ENCODE results near the gene TDRD6. TPM values are rescaled to one million over a fixed set of nuclear protein-coding genes. Genes with fewer than 3 reads are reported as not detected.
"Not testable (repeated sequence)": the region's sequence is repeated elsewhere in the genome, so short reads cannot be mapped to it uniquely, and the experiment has no call there.

The TDRD6 gene
- total and polyA plus RNA-seq, 2 experiments from 2014 or later: 0.14 to 0.24 TPM

GRCh38 chr6:46648108-46648507 is 39.6 kb upstream of the TDRD6 start:
- ATAC-seq: not testable (repeated sequence)

GRCh38 chr6:46648869-46649492 is 38.7 kb upstream of the TDRD6 start:
- H3K4me1 ChIP-seq (ENCODE audit: insufficient read depth): peaks cover 11% of the 10 kb centered on the region
- Mint-ChIP-seq H3K9me3 (no peaks in the 10 kb centered on the region), H3K27me3 (ENCODE audit: insufficient read depth, low read depth, poor library complexity) (peaks cover 13% of the 10 kb centered on the region), H3K27ac (no peak overlapping the region), H3K4me3 (no peak overlapping the region), H3K36me3 (ENCODE audit: low read depth) (no peaks in the 10 kb centered on the region), H3K4me1 (peaks cover 8% of the 10 kb centered on the region; the same call in 2 of the 3 replicates)
- ATAC-seq (no peak), DNase-seq (ENCODE audit: low spot score) (no peak)
- no peaks in the 10 kb centered on the region for H3F3A ChIP-seq (replicated peaks; ENCODE audit: low read depth)
- H3K4me2 ChIP-seq: no peak overlapping the region
- H3K79me2 ChIP-seq (replicated peaks; ENCODE audit: insufficient read depth): no peaks in the 10 kb centered on the region; the same call in 1 of the 2 replicates
- H3K27me3 ChIP-seq (ENCODE audit: insufficient read depth): peaks cover 7% of the 10 kb centered on the region
- H4K20me1 ChIP-seq (replicated peaks; ENCODE audit: insufficient read depth): no peaks in the 10 kb centered on the region; the same call in 1 of the 2 replicates
- no peak overlapping the region for H3K4me3 ChIP-seq
- no peaks in the 10 kb centered on the region for H3K36me3 ChIP-seq (ENCODE audit: insufficient read depth)
- no peak overlapping the region for H2AFZ ChIP-seq
- no peak overlapping the region for H3K27ac ChIP-seq (ENCODE audit: low read depth)
- H3K9me2 ChIP-seq (ENCODE audit: insufficient read depth): no peaks in the 10 kb centered on the region
- no peak for TF ChIP-seq POLR2AphosphoS5 (IDR thresholded peaks at IDR 0.05; ENCODE audit: low read depth)
- TF ChIP-seq ZNF331 (CRISPR knock-in tag; IDR thresholded peaks at IDR 0.05; ENCODE audit: low read depth): no peak
- no peak for TF ChIP-seq CREB1 (CRISPR knock-in tag; IDR thresholded peaks at IDR 0.05; ENCODE audit: low read depth)
- no peak for TF ChIP-seq ETS1 (IDR thresholded peaks at IDR 0.05)
- no peak for TF ChIP-seq REST (IDR thresholded peaks at IDR 0.05; ENCODE audit: unreplicated experiment)
- TF ChIP-seq NANOG (IDR thresholded peaks at IDR 0.05; ENCODE audit: borderline replicate concordance): no peak
- TF ChIP-seq ZNF114 (CRISPR knock-in tag; IDR thresholded peaks at IDR 0.05): no peak
- no peak for TF ChIP-seq EZH2phosphoT487 (IDR thresholded peaks at IDR 0.05; ENCODE audit: unreplicated experiment)
- TF ChIP-seq ZNF462 (CRISPR knock-in tag; IDR thresholded peaks at IDR 0.05): no peak
- TF ChIP-seq STAT1 (IDR thresholded peaks at IDR 0.05; ENCODE audit: unreplicated experiment): no peak
- TF ChIP-seq EZH2 (IDR thresholded peaks at IDR 0.05; ENCODE audit: low read depth, unreplicated experiment): no peak

More at GRCh38 chr6:46648108-46648507, 39.6 kb upstream of the TDRD6 start:
- H3K4me1 Mint-ChIP-seq; H3K4me3 ChIP-seq; H3K9me2 ChIP-seq (ENCODE audit: insufficient read depth); H3K27ac Mint-ChIP-seq; H3K27me3 ChIP-seq (ENCODE audit: insufficient read depth); H2AFZ ChIP-seq; H3K4me1 ChIP-seq (ENCODE audit: insufficient read depth); H3K4me3 Mint-ChIP-seq; H3K27ac ChIP-seq (ENCODE audit: low read depth); H4K20me1 ChIP-seq (replicated peaks; ENCODE audit: insufficient read depth); H3K27me3 Mint-ChIP-seq (ENCODE audit: insufficient read depth, low read depth, poor library complexity); H3K36me3 Mint-ChIP-seq (ENCODE audit: low read depth); H3K79me2 ChIP-seq (replicated peaks; ENCODE audit: insufficient read depth); DNase-seq (ENCODE audit: low spot score); H3K36me3 ChIP-seq (ENCODE audit: insufficient read depth); H3K4me2 ChIP-seq; H3F3A ChIP-seq (replicated peaks; ENCODE audit: low read depth); H3K9me3 Mint-ChIP-seq: not testable (repeated sequence)

All from GM23338 (cell line).